SK-N-SH (cell line): ENCODE measurements around the gene TM7SF3.

Experiments
- EP300 ChIP-seq, 2 experiments: IDR thresholded peaks; 2 replicates each; pipeline versions ENCODE4 v1.4.0 to v1.6.1; 2012; ENCODE audit warnings: borderline replicate concordance in 1 of 2, low read depth in 1 of 2, low read length in 1 of 2
- FOSL2 ChIP-seq: IDR thresholded peaks from 2 replicates; pipeline ENCODE4 v1.4.0; 2012; ENCODE audit warnings: low read depth, mild to moderate bottlenecking, moderate library complexity, borderline replicate concordance
- GABPA ChIP-seq: IDR thresholded peaks from 2 replicates; pipeline ENCODE4 v1.4.0; 2012; ENCODE audit warnings: low read depth, mild to moderate bottlenecking
- JUND ChIP-seq: IDR thresholded peaks from 2 replicates; pipeline ENCODE4 v1.4.0; 2012
- SIN3A ChIP-seq: IDR thresholded peaks from 2 replicates; pipeline ENCODE4 v1.6.1; 2012; ENCODE audit warnings: low read depth, mild to moderate bottlenecking, low read length, moderate library complexity, borderline replicate concordance
- SMC3 ChIP-seq: IDR thresholded peaks from 2 replicates; pipeline ENCODE4 v1.6.1; 2012; ENCODE audit warnings: low read depth, low read length, improper control_type of control experiment
- TAF1 ChIP-seq: IDR thresholded peaks from 2 replicates; pipeline ENCODE4 v1.6.1; 2012; ENCODE audit warnings: low read depth, mild to moderate bottlenecking, low read length, moderate library complexity, borderline replicate concordance
- TF ChIP-seq, protein P1 (sequence below): fragments of 200-600 bp; sonication (generic); IDR thresholded peaks from 2 replicates; pipeline ENCODE4 v1.6.1; 2017; ENCODE audit warnings: antibody characterized with exemption, mild to moderate bottlenecking, moderate library complexity
- TF ChIP-seq, protein P2 (sequence below): IDR thresholded peaks from 2 replicates; pipeline ENCODE4 v1.6.1; 2012; ENCODE audit warnings: mild to moderate bottlenecking, low read depth, low read length, moderate library complexity
- TF ChIP-seq, protein P3 (sequence below): IDR thresholded peaks from 2 replicates; pipeline ENCODE4 v1.4.0; 2012; ENCODE audit warnings: low read depth
- TF ChIP-seq, protein P4 (sequence below): IDR thresholded peaks from 2 replicates; pipeline ENCODE4; 2012

DNA sequence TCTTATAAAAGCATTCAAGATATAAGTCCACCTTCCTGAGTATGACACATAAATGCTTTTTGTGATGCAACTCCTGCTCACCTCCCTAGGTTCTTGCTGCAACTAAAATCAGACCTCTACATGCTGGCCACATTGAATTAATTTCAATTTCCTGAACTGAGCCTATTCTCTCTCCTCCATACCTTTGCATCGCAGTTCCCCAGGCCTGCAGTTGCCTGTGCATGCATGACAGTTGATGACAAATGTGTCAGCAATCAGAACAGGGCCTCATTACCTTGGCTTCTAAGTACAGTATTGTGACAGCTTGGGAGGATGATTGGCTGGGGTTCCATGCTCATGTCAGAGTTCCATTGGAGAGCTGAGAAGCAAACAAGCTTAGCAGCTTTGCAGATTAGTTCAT is 3.9 kb upstream of the TM7SF3 start:
- TF ChIP-seq, protein P1, sequence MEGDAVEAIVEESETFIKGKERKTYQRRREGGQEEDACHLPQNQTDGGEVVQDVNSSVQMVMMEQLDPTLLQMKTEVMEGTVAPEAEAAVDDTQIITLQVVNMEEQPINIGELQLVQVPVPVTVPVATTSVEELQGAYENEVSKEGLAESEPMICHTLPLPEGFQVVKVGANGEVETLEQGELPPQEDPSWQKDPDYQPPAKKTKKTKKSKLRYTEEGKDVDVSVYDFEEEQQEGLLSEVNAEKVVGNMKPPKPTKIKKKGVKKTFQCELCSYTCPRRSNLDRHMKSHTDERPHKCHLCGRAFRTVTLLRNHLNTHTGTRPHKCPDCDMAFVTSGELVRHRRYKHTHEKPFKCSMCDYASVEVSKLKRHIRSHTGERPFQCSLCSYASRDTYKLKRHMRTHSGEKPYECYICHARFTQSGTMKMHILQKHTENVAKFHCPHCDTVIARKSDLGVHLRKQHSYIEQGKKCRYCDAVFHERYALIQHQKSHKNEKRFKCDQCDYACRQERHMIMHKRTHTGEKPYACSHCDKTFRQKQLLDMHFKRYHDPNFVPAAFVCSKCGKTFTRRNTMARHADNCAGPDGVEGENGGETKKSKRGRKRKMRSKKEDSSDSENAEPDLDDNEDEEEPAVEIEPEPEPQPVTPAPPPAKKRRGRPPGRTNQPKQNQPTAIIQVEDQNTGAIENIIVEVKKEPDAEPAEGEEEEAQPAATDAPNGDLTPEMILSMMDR = no peak
- TF ChIP-seq SIN3A (no peak), TAF1 (no peak), FOSL2 (no peak), JUND (no peak), SMC3 (no peak), GABPA (no peak), EP300 (IDR thresholded peaks at IDR 0.05; ENCODE audit: borderline replicate concordance in 1 of 2, low read depth in 1 of 2, low read length in 1 of 2) (no peak)
- TF ChIP-seq, protein P2, sequence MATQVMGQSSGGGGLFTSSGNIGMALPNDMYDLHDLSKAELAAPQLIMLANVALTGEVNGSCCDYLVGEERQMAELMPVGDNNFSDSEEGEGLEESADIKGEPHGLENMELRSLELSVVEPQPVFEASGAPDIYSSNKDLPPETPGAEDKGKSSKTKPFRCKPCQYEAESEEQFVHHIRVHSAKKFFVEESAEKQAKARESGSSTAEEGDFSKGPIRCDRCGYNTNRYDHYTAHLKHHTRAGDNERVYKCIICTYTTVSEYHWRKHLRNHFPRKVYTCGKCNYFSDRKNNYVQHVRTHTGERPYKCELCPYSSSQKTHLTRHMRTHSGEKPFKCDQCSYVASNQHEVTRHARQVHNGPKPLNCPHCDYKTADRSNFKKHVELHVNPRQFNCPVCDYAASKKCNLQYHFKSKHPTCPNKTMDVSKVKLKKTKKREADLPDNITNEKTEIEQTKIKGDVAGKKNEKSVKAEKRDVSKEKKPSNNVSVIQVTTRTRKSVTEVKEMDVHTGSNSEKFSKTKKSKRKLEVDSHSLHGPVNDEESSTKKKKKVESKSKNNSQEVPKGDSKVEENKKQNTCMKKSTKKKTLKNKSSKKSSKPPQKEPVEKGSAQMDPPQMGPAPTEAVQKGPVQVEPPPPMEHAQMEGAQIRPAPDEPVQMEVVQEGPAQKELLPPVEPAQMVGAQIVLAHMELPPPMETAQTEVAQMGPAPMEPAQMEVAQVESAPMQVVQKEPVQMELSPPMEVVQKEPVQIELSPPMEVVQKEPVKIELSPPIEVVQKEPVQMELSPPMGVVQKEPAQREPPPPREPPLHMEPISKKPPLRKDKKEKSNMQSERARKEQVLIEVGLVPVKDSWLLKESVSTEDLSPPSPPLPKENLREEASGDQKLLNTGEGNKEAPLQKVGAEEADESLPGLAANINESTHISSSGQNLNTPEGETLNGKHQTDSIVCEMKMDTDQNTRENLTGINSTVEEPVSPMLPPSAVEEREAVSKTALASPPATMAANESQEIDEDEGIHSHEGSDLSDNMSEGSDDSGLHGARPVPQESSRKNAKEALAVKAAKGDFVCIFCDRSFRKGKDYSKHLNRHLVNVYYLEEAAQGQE = no peak
- TF ChIP-seq, protein P3, sequence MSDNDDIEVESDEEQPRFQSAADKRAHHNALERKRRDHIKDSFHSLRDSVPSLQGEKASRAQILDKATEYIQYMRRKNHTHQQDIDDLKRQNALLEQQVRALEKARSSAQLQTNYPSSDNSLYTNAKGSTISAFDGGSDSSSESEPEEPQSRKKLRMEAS = no peak
- TF ChIP-seq, protein P4, sequence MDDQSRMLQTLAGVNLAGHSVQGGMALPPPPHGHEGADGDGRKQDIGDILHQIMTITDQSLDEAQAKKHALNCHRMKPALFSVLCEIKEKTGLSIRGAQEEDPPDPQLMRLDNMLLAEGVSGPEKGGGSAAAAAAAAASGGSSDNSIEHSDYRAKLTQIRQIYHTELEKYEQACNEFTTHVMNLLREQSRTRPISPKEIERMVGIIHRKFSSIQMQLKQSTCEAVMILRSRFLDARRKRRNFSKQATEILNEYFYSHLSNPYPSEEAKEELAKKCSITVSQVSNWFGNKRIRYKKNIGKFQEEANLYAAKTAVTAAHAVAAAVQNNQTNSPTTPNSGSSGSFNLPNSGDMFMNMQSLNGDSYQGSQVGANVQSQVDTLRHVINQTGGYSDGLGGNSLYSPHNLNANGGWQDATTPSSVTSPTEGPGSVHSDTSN = no peak
